CD14-positive monocyte (primary cell): ENCODE results near the gene CDKN2C. TPM values are rescaled to one million over a fixed set of nuclear protein-coding genes. Genes with fewer than 3 reads are reported as not detected.

Experiments
- DNase-seq, 3 donors: peaks; one replicate each; pipeline ENCODE4 v3.0.0-alpha.2; 2011 to 2022
- H2AFZ ChIP-seq: 2 replicates; pipeline ENCODE4 v1.6.0; 2012; ENCODE audit warnings: mild to moderate bottlenecking, low read depth, low read length, inconsistent platforms; ENCODE audit not compliant: insufficient read depth, poor library complexity, severe bottlenecking
- H3K27ac ChIP-seq, 2 donors: 1 replicate in 1 of 2; 2 replicates in 1 of 2; pipeline ENCODE4 v1.5.1; 2012 to 2013; ENCODE audit warnings: low read length in 2 of 2, control low read depth in 1 of 2, inconsistent platforms in 1 of 2, low read depth in 1 of 2, mild to moderate bottlenecking in 1 of 2
- H3K27me3 ChIP-seq, 2 donors: one replicate each; pipeline versions ENCODE4 v1.6.0 to v1.6.1; 2011 to 2013; ENCODE audit warnings: low read length in 2 of 2; ENCODE audit not compliant: control insufficient read depth in 2 of 2, insufficient read depth in 2 of 2
- H3K36me3 ChIP-seq, 2 donors: replicated peaks in 1 of 2; 1 replicate in 1 of 2; 2 replicates in 1 of 2; pipeline versions ENCODE4 v1.5.1 to v1.6.1; 2012 to 2013; ENCODE audit warnings: low read length in 2 of 2, control low read depth in 1 of 2, inconsistent platforms in 1 of 2, mild to moderate bottlenecking in 1 of 2; ENCODE audit not compliant: insufficient read depth in 2 of 2, control insufficient read depth in 1 of 2
- H3K4me1 ChIP-seq, 2 donors: 1 replicate in 1 of 2; 2 replicates in 1 of 2; pipeline versions ENCODE4 v1.5.1 to v1.6.1; 2012 to 2013; ENCODE audit warnings: low read length in 2 of 2, control low read depth in 1 of 2, inconsistent platforms in 1 of 2, mild to moderate bottlenecking in 1 of 2, moderate library complexity in 1 of 2; ENCODE audit not compliant: insufficient read depth in 2 of 2, control insufficient read depth in 1 of 2
- H3K4me2 ChIP-seq: replicated peaks from 2 replicates; pipeline ENCODE3; 2012; ENCODE audit warnings: low read length, moderate library complexity, mild to moderate bottlenecking; ENCODE audit not compliant: poor library complexity, severe bottlenecking; ENCODE audit errors: extremely low read depth
- H3K4me3 ChIP-seq, 3 experiments: fragments of 200-600 bp in 1 of 3; sonication (generic) in 1 of 3; replicated peaks in 1 of 3; 1 replicate in 2 of 3; 2 replicates in 1 of 3; pipeline ENCODE4 v1.5.1; 2011 to 2013; ENCODE audit warnings: low read length in 3 of 3, mild to moderate bottlenecking in 3 of 3, control low read depth in 2 of 3, low read depth in 2 of 3, inconsistent platforms in 1 of 3, moderate library complexity in 1 of 3
- H3K79me2 ChIP-seq: 2 replicates; pipeline ENCODE4 v1.6.0; 2012; ENCODE audit warnings: mild to moderate bottlenecking, control low read depth, inconsistent platforms, low read length, moderate library complexity; ENCODE audit not compliant: insufficient read depth
- H3K9ac ChIP-seq: 2 replicates; pipeline ENCODE4 v1.6.0; 2017; ENCODE audit warnings: low read length, mild to moderate bottlenecking; ENCODE audit not compliant: insufficient read depth, poor library complexity, severe bottlenecking
- H3K9me3 ChIP-seq, 2 donors: replicated peaks in 1 of 2; 1 replicate in 1 of 2; 2 replicates in 1 of 2; pipeline versions ENCODE4 v1.5.1 to v1.6.1; 2012 to 2013; ENCODE audit warnings: low read length in 2 of 2, control low read depth in 1 of 2; ENCODE audit not compliant: control insufficient read depth in 1 of 2, insufficient read depth in 1 of 2
- H4K20me1 ChIP-seq: 2 replicates; pipeline ENCODE4 v1.6.0; 2012; ENCODE audit warnings: mild to moderate bottlenecking, low read length, control low read depth, moderate library complexity; ENCODE audit not compliant: insufficient read depth
- H3K27ac Mint-ChIP-seq, 7 donors: one replicate each; pipeline ENCODE4 v1.8.0; 2020; ENCODE audit warnings: mild to moderate bottlenecking in 7 of 7, mixed read lengths in 7 of 7, moderate library complexity in 6 of 7, inconsistent platforms in 2 of 7
- H3K27me3 Mint-ChIP-seq, 3 donors: one replicate each; pipeline ENCODE4 v1.8.0; 2021 to 2022; ENCODE audit warnings: low read depth in 3 of 3, mild to moderate bottlenecking in 3 of 3, mixed read lengths in 3 of 3, moderate library complexity in 3 of 3, inconsistent platforms in 1 of 3
- H3K36me3 Mint-ChIP-seq, 2 donors: one replicate each; pipeline ENCODE4 v1.8.0; 2020; ENCODE audit warnings: mixed read lengths in 2 of 2, inconsistent platforms in 1 of 2, mild to moderate bottlenecking in 1 of 2
- H3K4me1 Mint-ChIP-seq: one replicate; pipeline ENCODE4 v1.8.0; 2020; ENCODE audit warnings: mild to moderate bottlenecking, mixed read lengths
- H3K4me3 Mint-ChIP-seq, 2 donors: one replicate each; pipeline ENCODE4 v1.8.0; 2020; ENCODE audit warnings: mild to moderate bottlenecking in 2 of 2, mixed read lengths in 2 of 2, moderate library complexity in 1 of 2
- H3K9me3 Mint-ChIP-seq, 7 donors: one replicate each; pipeline ENCODE4 v1.8.0; 2020 to 2022; ENCODE audit warnings: mixed read lengths in 7 of 7, mild to moderate bottlenecking in 6 of 7, moderate library complexity in 6 of 7, inconsistent platforms in 2 of 7
- WGBS: methylation state at CpG from one replicate; pipeline ENCODE4 v1.1.5; 2013; ENCODE audit warnings: missing lambda C conversion rate; ENCODE audit not compliant: insufficient coverage; 5-methylcytosine and 5-hydroxymethylcytosine counted together
- intact Hi-C, 2 donors: fragments of 100-400 bp; cut with micrococcal nuclease; formaldehyde crosslinking; loops; one replicate each; pipeline versions ENCODE4 v1.15.0 to v1.15.1; 2023
- polyA plus RNA-seq, 3 donors: library from polyadenylated mRNA; depleted of rRNA in 1 of 3; unstranded in 2 of 3; stranded (reverse) in 1 of 3; fragments of 300-500 nt in 2 of 3; fragments of >200 nt in 1 of 3; fragmentation: Illumina TruSeq in 2 of 3; gene quantifications; 1 replicate in 2 of 3; 2 replicates in 1 of 3; pipeline ENCODE4 v1.2.3, GENCODE V29; 2012 to 2021
- TF ChIP-seq, protein P1 (sequence below): fragments of 200-600 bp; IDR thresholded peaks from one replicate; pipeline ENCODE4 v1.8.0; 2022; ENCODE audit warnings: antibody characterized with exemption, mild to moderate bottlenecking

The CDKN2C gene
- polyA plus RNA-seq, 3 donors = 5.3 to 9.9 (median 7.4) TPM

DNA sequence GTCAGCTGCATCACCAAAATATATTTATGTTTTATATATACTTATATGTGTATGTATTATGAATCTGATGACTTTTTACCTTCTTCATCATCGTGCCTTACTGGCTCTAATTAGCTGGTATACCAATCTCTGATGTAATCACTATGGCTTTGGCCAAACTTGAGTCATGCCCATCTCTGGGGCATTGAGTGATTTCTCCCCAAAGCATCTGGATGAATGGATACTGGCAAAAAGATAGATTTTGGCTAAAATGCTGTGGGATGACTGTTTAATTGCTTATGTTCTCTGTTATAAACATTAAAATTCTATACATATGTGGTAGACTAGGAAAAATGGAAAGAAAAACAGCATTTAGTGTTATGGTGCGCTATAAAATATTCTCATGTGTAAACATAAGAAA is 19.6 kb downstream of the CDKN2C start:
- WGBS = no CpG with 5 or more reads among the region's 2 CpGs
- no peak overlapping the region for H3K4me2 ChIP-seq
- no peak overlapping the region for H2AFZ ChIP-seq
- intact Hi-C loops = no loop called here
- no peak overlapping the region for H3K4me3 ChIP-seq
- no peak overlapping the region for H3K9ac ChIP-seq
- no peak overlapping the region for H3K27ac ChIP-seq
- Mint-ChIP-seq H3K4me1 (no peaks in the 10 kb centered on the region), H3K4me3 (no peak overlapping the region), H3K27ac (no peak overlapping the region), H3K36me3 (no peaks in the 10 kb centered on the region), H3K9me3 (peaks cover 0 to 5% (median 0%) of the 10 kb centered on the region in 7 donors), H3K27me3 (peaks cover 21 to 35% (median 23%) of the 10 kb centered on the region in 3 donors)
- no peaks in the 10 kb centered on the region for H3K4me1 ChIP-seq
- H3K27me3 ChIP-seq = peaks cover 18 to 29% of the 10 kb centered on the region in 2 donors
- no peaks in the 10 kb centered on the region for H3K9me3 ChIP-seq
- no peaks in the 10 kb centered on the region for H3K79me2 ChIP-seq
- no peak for DNase-seq
- TF ChIP-seq, protein P1, sequence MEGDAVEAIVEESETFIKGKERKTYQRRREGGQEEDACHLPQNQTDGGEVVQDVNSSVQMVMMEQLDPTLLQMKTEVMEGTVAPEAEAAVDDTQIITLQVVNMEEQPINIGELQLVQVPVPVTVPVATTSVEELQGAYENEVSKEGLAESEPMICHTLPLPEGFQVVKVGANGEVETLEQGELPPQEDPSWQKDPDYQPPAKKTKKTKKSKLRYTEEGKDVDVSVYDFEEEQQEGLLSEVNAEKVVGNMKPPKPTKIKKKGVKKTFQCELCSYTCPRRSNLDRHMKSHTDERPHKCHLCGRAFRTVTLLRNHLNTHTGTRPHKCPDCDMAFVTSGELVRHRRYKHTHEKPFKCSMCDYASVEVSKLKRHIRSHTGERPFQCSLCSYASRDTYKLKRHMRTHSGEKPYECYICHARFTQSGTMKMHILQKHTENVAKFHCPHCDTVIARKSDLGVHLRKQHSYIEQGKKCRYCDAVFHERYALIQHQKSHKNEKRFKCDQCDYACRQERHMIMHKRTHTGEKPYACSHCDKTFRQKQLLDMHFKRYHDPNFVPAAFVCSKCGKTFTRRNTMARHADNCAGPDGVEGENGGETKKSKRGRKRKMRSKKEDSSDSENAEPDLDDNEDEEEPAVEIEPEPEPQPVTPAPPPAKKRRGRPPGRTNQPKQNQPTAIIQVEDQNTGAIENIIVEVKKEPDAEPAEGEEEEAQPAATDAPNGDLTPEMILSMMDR = no peak
- H3K36me3 ChIP-seq = no peaks in the 10 kb centered on the region
- no peaks in the 10 kb centered on the region for H4K20me1 ChIP-seq

DNA sequence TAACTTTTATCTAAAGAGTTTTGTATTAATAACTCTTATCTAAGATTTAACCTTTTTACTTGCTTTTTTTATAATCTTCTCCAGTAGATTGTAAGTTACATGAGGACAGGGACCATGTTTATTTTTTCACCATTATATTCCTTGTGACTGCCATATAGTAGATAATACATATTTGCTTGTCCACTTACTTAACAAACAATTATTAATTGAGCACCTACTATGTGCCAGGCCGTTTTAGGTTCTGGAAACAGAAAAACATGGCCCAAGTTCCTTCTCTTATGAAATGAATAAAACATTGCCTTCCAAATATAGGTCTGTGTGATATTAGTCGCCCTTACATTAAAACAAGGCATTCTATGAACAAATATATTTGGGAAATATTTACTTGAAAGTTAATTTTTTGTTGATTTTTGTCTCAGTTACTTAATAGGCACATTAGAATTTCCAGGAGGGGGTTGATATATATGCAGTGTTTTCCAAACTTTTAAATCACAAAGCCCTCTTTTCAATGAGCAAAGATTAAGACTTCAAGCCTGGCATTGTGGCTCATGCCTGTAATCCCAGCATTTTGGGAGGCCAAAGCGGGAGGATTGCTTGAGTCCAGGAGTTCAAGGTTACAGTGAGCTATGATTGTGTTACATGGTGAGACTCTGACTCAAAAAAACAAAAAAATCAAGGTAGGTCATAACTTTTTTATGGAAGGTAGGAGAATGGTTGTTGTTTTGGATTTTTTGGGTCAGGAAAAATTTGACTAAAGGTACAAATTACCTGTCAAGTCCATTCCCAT is 22.7 kb downstream of the CDKN2C start:
- Histone ChIP-seq H3K9ac (no peak overlapping the region), H3K36me3 (no peaks in the 10 kb centered on the region), H3K4me3 (no peak overlapping the region), H3K9me3 (no peaks in the 10 kb centered on the region), H4K20me1 (no peaks in the 10 kb centered on the region), H2AFZ (no peak overlapping the region), H3K27me3 (peaks cover 3 to 7% of the 10 kb centered on the region in 2 donors), H3K27ac (no peak overlapping the region), H3K79me2 (no peaks in the 10 kb centered on the region), H3K4me2 (no peak overlapping the region), H3K4me1 (no peaks in the 10 kb centered on the region)
- Mint-ChIP-seq H3K9me3 (peaks cover 0 to 2% (median 2%) of the 10 kb centered on the region in 7 donors), H3K27me3 (peaks cover 13 to 28% (median 22%) of the 10 kb centered on the region in 3 donors), H3K4me3 (no peak overlapping the region), H3K4me1 (no peaks in the 10 kb centered on the region), H3K36me3 (no peaks in the 10 kb centered on the region), H3K27ac (no peak overlapping the region)
- TF ChIP-seq, protein P1 = no peak
- 100% methylated on average over 1 of the region's 3 CpGs for WGBS
- intact Hi-C loops = no loop called here
- DNase-seq = no peak
